ENCODE results near the gene RMND5B.

DNA sequence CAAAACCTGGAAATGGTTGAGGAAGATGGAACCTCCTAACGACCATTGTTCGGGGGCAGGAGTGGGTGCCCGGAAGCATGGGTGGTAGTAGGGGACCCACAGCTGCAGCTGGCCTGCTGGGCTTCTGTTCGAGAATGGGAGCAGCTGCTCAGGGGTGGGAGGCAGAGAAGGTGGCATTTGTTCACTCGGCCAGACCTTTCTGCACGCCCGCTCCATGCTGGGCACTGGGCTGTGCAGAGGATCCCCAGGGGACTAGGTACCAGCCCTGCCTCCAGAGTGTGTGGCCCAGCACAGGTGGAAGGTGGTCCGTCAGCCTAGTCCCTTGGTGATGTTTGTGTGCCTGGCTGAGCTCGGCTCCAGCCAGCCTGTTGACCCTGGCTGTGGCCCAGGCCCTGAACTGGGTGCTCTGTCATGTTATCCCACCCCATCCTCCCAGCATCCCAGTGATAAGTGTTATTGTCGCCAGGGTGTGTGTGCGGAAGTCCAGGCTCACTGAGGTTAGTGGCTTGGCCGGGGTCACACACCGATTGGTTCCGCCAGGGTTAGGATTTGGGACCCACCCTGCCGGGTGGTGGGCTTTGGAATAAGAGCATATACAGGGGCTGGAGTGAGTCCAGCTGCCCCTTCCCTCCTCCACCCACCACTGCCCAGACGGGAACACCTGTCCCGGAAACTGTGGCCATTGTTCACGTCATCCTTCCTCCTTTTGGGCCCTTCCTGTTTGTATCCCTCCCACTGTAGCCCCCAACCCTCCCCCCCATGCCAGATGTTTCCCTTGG is 12.7 kb upstream of the RMND5B start:
- TF ChIP-seq JUND (IDR thresholded peaks at IDR 0.05) = no peak
- TF ChIP-seq, protein P1, sequence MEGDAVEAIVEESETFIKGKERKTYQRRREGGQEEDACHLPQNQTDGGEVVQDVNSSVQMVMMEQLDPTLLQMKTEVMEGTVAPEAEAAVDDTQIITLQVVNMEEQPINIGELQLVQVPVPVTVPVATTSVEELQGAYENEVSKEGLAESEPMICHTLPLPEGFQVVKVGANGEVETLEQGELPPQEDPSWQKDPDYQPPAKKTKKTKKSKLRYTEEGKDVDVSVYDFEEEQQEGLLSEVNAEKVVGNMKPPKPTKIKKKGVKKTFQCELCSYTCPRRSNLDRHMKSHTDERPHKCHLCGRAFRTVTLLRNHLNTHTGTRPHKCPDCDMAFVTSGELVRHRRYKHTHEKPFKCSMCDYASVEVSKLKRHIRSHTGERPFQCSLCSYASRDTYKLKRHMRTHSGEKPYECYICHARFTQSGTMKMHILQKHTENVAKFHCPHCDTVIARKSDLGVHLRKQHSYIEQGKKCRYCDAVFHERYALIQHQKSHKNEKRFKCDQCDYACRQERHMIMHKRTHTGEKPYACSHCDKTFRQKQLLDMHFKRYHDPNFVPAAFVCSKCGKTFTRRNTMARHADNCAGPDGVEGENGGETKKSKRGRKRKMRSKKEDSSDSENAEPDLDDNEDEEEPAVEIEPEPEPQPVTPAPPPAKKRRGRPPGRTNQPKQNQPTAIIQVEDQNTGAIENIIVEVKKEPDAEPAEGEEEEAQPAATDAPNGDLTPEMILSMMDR (IDR thresholded peaks at IDR 0.05 in 2 of 3, conservative IDR thresholded peaks at IDR 0.05 in 1 of 3; ENCODE audit: borderline replicate concordance in 1 of 3, insufficient read depth in 1 of 3, low read depth in 2 of 3, low read length in 2 of 3) = no peak
- TF ChIP-seq POLR2A (IDR thresholded peaks at IDR 0.05; ENCODE audit: borderline replicate concordance, extremely low read depth, insufficient read depth, insufficient read length) = no peak
- TF ChIP-seq REST (IDR thresholded peaks at IDR 0.05; ENCODE audit: low read depth) = no peak
- no peak for TF ChIP-seq ATF3 (IDR thresholded peaks at IDR 0.05)
- TF ChIP-seq, protein P2, sequence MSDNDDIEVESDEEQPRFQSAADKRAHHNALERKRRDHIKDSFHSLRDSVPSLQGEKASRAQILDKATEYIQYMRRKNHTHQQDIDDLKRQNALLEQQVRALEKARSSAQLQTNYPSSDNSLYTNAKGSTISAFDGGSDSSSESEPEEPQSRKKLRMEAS (IDR thresholded peaks at IDR 0.05) = no peak
- no peak for TF ChIP-seq EZH2 (IDR thresholded peaks at IDR 0.05)
- TF ChIP-seq ZNF274 (IDR thresholded peaks at IDR 0.05; ENCODE audit: low read depth, low read length) = no peak

All from HCT116 (cell line).